Prostate gland (tissue), 2 donors: ENCODE results near the gene SLC25A42.

Experiments used
- CTCF ChIP-seq, 4 experiments: fragments of 200-600 bp in 2 of 4; fragments of 450-650 bp in 2 of 4; sonication (generic) in 2 of 4; IDR thresholded peaks; 1 replicate in 3 of 4; 2 replicates in 1 of 4; pipeline ENCODE4 v1.5.1; 2016 to 2019; ENCODE audit warnings: antibody characterized with exemption in 4 of 4, mild to moderate bottlenecking in 2 of 4, moderate library complexity in 2 of 4
- POLR2A ChIP-seq: fragments of 450-650 bp; IDR thresholded peaks from one replicate; pipeline ENCODE4 v1.6.1; 2016; ENCODE audit warnings: antibody characterized with exemption, mild to moderate bottlenecking

- TF ChIP-seq CTCF (IDR thresholded peaks at IDR 0.05) (no peak), POLR2A (no peak)
Measured at GRCh38 chr19:19134687-19135158, 70.9 kb downstream of the SLC25A42 start.
